K562 (cell line): Measurements from ENCODE around the gene EZH1. TPM values are rescaled to one million over a fixed set of nuclear protein-coding genes. Genes with fewer than 3 reads are reported as not detected.

ENCODE experiments used
- CBX5 ChIP-seq: IDR thresholded peaks from 2 replicates; pipeline ENCODE4 v1.6.1; 2014; ENCODE audit warnings: low read depth, borderline replicate concordance
- CBX8 ChIP-seq: fragments of 200-600 bp; sonication (generic); IDR thresholded peaks from 2 replicates; pipeline ENCODE4 v1.6.1; 2012; ENCODE audit warnings: borderline replicate concordance, mixed run types, low read depth, mild to moderate bottlenecking, moderate library complexity, mixed read lengths, low read length, control low read depth, inconsistent platforms; ENCODE audit not compliant: poor library complexity, severe bottlenecking; ENCODE audit errors: extremely low read depth
- HDAC2 ChIP-seq: fragments of 450-650 bp; IDR thresholded peaks from 2 replicates; pipeline ENCODE4 v1.6.1; 2016; ENCODE audit warnings: mild to moderate bottlenecking
- HMG20B ChIP-seq: fragments of 250-450 bp; sonication (Bioruptor Pico); IDR thresholded peaks from 2 replicates; pipeline ENCODE4 v1.5.0; 2021; ENCODE audit warnings: mild to moderate bottlenecking
- HNRNPLL ChIP-seq: fragments of 200-400 bp; formaldehyde crosslinking; IDR thresholded peaks from 2 replicates; pipeline ENCODE4 v1.6.1; 2017; ENCODE audit warnings: low read length, low read depth, mild to moderate bottlenecking; ENCODE audit not compliant: poor library complexity, severe bottlenecking
- KAT7 ChIP-seq: sonication (generic); formaldehyde crosslinking; IDR thresholded peaks from 2 replicates; pipeline ENCODE4 v1.8.0; 2022; ENCODE audit warnings: missing genetic modification reagents, mild to moderate bottlenecking, borderline replicate concordance
- KDM4B ChIP-seq, 2 experiments: fragments of 450-650 bp in 1 of 2; sonication (generic) in 1 of 2; IDR thresholded peaks; 2 replicates each; pipeline ENCODE4 v1.6.1; 2016 to 2017; ENCODE audit warnings: borderline replicate concordance in 2 of 2, antibody characterized with exemption in 1 of 2, low read depth in 1 of 2, mild to moderate bottlenecking in 1 of 2
- KHSRP ChIP-seq: fragments of 450-650 bp; IDR thresholded peaks from 2 replicates; pipeline ENCODE4 v1.6.1; 2017
- KLF16 ChIP-seq: IDR thresholded peaks from 2 replicates; pipeline ENCODE4 v1.6.1; 2016; ENCODE audit warnings: antibody characterized with exemption
- NFXL1 ChIP-seq: fragments of 450-650 bp; formaldehyde crosslinking; IDR thresholded peaks from 2 replicates; pipeline ENCODE4 v1.4.0; 2021; ENCODE audit warnings: mild to moderate bottlenecking
- NRF1 ChIP-seq, 2 experiments: fragments of 450-650 bp; IDR thresholded peaks in 1 of 2; conservative IDR thresholded peaks in 1 of 2; 2 replicates each; pipeline ENCODE4 v1.6.1; 2014; ENCODE audit warnings: mild to moderate bottlenecking in 2 of 2
- NUFIP1 ChIP-seq: fragments of 450-650 bp; IDR thresholded peaks from 2 replicates; pipeline ENCODE4 v1.6.1; 2018; ENCODE audit not compliant: partially characterized antibody
- PTBP1 ChIP-seq: fragments of 200-400 bp; formaldehyde crosslinking; IDR thresholded peaks from 2 replicates; pipeline ENCODE4 v1.6.1; 2017; ENCODE audit warnings: low read depth, low read length
- RBM39 ChIP-seq: fragments of 200-400 bp; formaldehyde crosslinking; optimal IDR thresholded peaks from 2 replicates; pipeline ENCODE3; 2018; ENCODE audit warnings: low read depth, low read length
- RFX7 ChIP-seq: fragments of 250-450 bp; sonication (Bioruptor Pico); IDR thresholded peaks from 2 replicates; pipeline ENCODE4 v1.5.1; 2021; ENCODE audit warnings: mild to moderate bottlenecking
- TCF7 ChIP-seq: sonication (generic); IDR thresholded peaks from 2 replicates; pipeline ENCODE4 v1.6.1; 2016; ENCODE audit warnings: antibody characterized with exemption, borderline replicate concordance
- ZBTB7A ChIP-seq: IDR thresholded peaks from 2 replicates; pipeline ENCODE4 v1.6.1; 2011; ENCODE audit warnings: low read depth, mild to moderate bottlenecking, low read length, moderate library complexity, borderline replicate concordance; ENCODE audit not compliant: control insufficient read depth
- ZNF316 ChIP-seq: fragments of 450-650 bp; IDR thresholded peaks from 2 replicates; pipeline ENCODE4 v1.6.1; 2016
- ZNF644 ChIP-seq: fragments of 200-800 bp; sonication (Bioruptor generic); IDR thresholded peaks from 2 replicates; pipeline ENCODE4 v1.6.1; 2016; ENCODE audit warnings: low read depth, missing genetic modification characterization, missing compliant biosample characterization
- ZNF717 ChIP-seq: fragments of 250-450 bp; sonication (Bioruptor Pico); IDR thresholded peaks from 2 replicates; pipeline ENCODE4 v1.5.0; 2021
- ZNF76 ChIP-seq: fragments of 250-450 bp; sonication (Bioruptor Pico); IDR thresholded peaks from 2 replicates; pipeline ENCODE4 v1.4.0; 2020; ENCODE audit warnings: mild to moderate bottlenecking, moderate library complexity, borderline replicate concordance
- polyA plus RNA-seq, 8 experiments: library from polyadenylated mRNA; depleted of rRNA in 4 of 8; stranded (reverse) in 5 of 8; unstranded in 3 of 8; fragments of >200 nt; fragmentation: Nextera tagmentation in 2 of 8; fragmentation: Illumina TruSeq in 1 of 8; extraction: Ambion mirVana in 2 of 8; extraction: Trizol in 1 of 8; gene quantifications; 2 replicates each; pipeline versions ENCODE4 v1.2.1 to v1.2.3, GENCODE V29; 2011 to 2014; ENCODE audit warnings: inconsistent platforms in 1 of 8, missing spikeins in 1 of 8
- total RNA-seq, 7 experiments: library from RNA; depleted of rRNA in 6 of 7; stranded (reverse); fragments of >200 nt in 6 of 7; fragmentation: Illumina TruSeq in 2 of 7; extraction: Trizol in 2 of 7; gene quantifications; 2 replicates each; pipeline versions ENCODE4 v1.2.1 to v1.2.3, GENCODE V29; 2011 to 2021; ENCODE audit warnings: low replicate concordance in 1 of 7
- TF ChIP-seq, protein P1 (sequence below): fragments of 450-650 bp; formaldehyde crosslinking; IDR thresholded peaks from 2 replicates; pipeline ENCODE4 v1.4.0; 2020; ENCODE audit warnings: mild to moderate bottlenecking, moderate library complexity
- TF ChIP-seq, protein P2 (sequence below): fragments of 450-650 bp; IDR thresholded peaks from 2 replicates; pipeline ENCODE4 v1.6.1; 2016; ENCODE audit warnings: low read depth, mild to moderate bottlenecking, moderate library complexity

EZH1 gene
- total and polyA plus RNA-seq, 9 of the 15 experiments (the other 6 are each of a cell fraction or from before 2014, with no cell fraction given), result 8.6 to 40.8 (median 22.9) TPM

DNA sequence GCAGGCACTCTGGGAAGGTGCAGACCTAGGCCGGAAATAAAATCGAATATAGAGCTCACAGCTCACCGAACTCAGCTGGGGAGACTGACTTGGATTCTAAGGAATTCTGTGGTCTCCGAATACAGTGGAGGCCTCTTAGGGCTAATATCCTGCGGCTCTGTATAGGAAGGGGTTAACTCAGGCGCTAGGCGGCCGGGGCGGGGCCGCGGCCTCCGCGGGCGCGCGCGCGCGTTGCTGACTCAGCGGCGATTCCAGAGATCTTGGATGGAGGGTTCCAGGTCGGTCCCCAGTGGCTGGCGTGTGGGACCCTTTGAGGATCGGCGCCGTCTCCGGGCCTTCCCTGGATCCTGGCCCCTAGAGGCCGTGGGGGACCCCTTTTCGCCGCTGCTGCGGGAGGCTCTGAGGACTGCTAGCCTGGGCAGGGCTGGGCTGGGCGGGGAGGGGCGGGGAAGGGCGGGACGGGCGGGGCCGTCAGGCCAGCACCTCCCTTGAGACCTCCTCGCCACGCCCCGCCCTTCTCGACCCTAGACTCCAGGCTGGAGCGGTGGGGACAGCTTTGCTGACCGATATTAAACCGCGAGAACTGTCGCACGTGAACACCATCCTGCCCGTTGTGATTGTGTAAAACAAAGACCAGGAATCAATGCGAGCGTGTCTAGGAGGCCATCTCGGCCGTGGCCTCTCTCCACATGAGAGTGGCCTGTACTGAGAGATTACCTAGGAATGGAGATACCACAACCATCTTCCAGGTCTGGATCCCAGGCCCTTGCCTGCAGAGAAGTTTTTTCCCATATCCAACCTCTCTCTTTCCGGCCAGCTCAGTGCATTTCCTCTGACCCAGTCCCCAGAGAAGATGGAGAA lies 66.7 kb downstream of the EZH1 start (continued):
- TF ChIP-seq ZNF644 (tag) (no peak), KDM4B (IDR thresholded peaks at IDR 0.05; ENCODE audit: borderline replicate concordance in 2 of 2, low read depth in 1 of 2) (no peak), HMG20B (CRISPR knock-in tag) (no peak), ZNF316 (peak; percentile 97), RBM39 (no peak), ZNF76 (no peak), KAT7 (CRISPR knock-in tag) (0 out of 2 replicates have a peak, but pooled peaks have one; percentile 52), KHSRP (no peak), CBX8 (no peak), NRF1 (conservative IDR thresholded peaks at IDR 0.05 in 1 of 2, IDR thresholded peaks at IDR 0.05 in 1 of 2) (peak; percentile 81 to 83), HNRNPLL (no peak), ZNF717 (CRISPR knock-in tag) (no peak), RFX7 (CRISPR knock-in tag) (no peak), HDAC2 (0 out of 2 replicates have a peak, but pooled peaks have one; percentile 61), KLF16 (no peak), NFXL1 (CRISPR knock-in tag) (no peak), ZBTB7A (peak; percentile 79), TCF7 (no peak), PTBP1 (no peak), CBX5 (no peak), NUFIP1 (no peak)
- TF ChIP-seq, protein P1, sequence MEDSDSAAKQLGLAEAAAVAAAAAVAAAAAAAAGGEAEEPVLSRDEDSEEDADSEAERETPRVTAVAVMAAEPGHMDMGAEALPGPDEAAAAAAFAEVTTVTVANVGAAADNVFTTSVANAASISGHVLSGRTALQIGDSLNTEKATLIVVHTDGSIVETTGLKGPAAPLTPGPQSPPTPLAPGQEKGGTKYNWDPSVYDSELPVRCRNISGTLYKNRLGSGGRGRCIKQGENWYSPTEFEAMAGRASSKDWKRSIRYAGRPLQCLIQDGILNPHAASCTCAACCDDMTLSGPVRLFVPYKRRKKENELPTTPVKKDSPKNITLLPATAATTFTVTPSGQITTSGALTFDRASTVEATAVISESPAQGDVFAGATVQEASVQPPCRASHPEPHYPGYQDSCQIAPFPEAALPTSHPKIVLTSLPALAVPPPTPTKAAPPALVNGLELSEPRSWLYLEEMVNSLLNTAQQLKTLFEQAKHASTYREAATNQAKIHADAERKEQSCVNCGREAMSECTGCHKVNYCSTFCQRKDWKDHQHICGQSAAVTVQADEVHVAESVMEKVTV (CRISPR knock-in tag), result no peak
- TF ChIP-seq, protein P2, sequence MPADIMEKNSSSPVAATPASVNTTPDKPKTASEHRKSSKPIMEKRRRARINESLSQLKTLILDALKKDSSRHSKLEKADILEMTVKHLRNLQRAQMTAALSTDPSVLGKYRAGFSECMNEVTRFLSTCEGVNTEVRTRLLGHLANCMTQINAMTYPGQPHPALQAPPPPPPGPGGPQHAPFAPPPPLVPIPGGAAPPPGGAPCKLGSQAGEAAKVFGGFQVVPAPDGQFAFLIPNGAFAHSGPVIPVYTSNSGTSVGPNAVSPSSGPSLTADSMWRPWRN, result no peak
